GM21786 (cell line): Measurements from ENCODE around the gene ROBO2.
"Not testable (repeated sequence)": the region's sequence is repeated elsewhere in the genome, so short reads cannot be mapped to it uniquely, and the experiment has no call there.

Source experiments
- ATAC-seq: cut with Tn5 transposase; IDR thresholded peaks from one replicate; pipeline ENCODE4 v1.9.1; 2021; ENCODE audit not compliant: unreplicated experiment

ROBO2 gene

DNA sequence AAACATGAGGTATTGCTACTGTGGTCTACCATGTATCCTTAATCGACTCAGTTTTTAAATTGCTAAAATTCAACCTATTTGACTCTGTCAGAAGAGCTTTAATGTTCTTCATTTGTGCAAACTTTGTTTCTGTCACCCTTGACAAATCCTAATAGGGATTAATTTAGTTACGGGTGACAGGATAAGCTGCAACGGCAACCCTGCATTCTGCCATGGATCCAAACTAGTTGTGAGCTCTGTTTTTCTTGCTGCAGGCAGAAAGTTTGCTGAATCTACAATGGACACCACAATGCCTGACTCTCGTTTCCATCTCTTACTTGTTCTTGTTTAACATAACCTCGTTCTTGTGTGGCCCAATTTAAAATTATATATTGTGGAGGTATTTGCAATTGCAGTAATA lies 352.3 kb downstream of the ROBO2 start:
- ATAC-seq = no peak

DNA sequence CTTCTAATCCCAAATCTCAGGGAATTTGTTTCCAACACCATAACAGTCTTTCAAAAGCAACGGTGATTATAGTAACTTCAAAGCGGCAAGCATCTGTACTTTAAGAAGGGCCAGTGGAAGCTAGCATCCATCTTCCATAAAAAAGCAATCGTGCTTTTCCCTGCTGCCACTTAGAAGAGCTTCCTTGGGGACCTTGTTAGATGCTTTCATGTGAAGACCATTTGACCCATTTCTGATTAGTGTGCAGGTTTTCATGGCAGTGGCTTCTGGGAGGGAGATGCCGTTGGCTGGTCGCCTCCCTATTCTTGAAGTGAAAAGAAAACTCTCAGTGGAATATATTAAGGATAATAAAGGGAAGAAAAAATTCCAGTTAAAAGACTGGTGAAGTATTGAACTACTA lies 354.1 kb downstream of the ROBO2 start:
- no peak for ATAC-seq

GRCh38 chr3:77404871-77405270 lies 365.0 kb downstream of the ROBO2 start:
- no peak for ATAC-seq

- ATAC-seq = no peak
Observed at GRCh38 chr3:77407441-77407840, 367.5 kb downstream of the ROBO2 start.

- not testable (repeated sequence) for ATAC-seq
Observed at GRCh38 chr3:77410334-77410733, 370.4 kb downstream of the ROBO2 start.

- ATAC-seq = no peak
Observed at GRCh38 chr3:77411334-77411733, 371.4 kb downstream of the ROBO2 start.

DNA sequence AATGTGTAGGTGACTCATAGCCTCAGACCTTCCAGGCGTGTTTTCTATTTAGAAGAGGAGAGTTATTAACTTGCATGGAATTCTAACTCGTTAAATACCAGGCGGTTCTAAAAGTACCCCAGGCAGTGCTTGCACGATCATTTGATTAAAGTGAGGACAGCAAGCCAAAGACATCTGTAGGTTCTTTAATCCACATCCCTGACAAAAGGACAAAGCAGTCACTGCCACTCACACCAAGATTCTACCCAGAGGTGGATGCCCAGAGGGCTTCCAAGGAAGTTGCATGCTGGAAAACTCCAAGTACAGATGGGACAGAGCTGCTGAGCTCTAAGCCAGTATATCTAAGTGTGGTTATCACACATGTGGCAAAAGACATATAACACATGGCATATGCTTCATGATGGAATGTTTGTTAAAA lies 372.1 kb downstream of the ROBO2 start:
- ATAC-seq = no peak

DNA sequence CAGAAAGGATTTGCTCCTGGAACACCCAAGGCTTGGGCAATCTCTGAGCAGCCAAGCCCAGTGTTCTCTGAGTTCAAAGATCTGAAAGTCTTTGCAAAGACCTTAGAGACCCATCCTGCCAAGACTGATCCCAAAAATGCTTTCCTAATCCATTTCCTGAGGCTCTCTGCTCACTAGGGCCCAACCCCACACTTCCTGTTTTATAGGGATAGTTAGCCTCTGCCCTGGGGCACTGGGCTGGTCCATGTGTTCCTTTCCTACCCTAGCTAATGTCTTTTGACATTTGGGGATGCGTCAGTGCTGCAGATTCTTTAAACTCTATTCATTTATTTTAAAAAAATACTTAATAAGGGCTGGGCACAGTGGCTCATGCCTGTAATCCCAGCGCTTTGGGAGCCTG lies 372.7 kb downstream of the ROBO2 start:
- ATAC-seq = no peak

- ATAC-seq = no peak
Observed at GRCh38 chr3:77414881-77415280, 375.0 kb downstream of the ROBO2 start.

GRCh38 chr3:77420336-77420735 lies 380.4 kb downstream of the ROBO2 start:
- no peak for ATAC-seq

DNA sequence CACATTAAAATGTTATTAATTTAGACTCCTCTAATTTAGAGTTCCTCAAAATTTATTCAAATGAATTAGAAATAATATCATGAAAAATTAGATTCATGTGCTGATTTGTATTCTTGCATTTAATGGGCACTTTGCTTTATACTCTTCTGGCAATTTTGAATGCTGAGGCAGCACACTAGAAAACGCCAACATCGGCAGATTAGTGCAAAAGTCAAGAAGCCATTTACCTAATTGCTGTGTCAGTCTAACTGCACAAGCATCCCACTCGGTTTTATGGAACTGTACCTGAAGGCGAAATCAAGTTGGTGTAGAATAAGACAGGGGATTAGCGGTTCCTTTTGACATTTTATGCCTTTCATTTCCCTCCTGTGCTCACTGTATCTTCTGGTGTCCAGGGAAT lies 382.0 kb downstream of the ROBO2 start:
- ATAC-seq = no peak

GRCh38 chr3:77426531-77426930 lies 386.6 kb downstream of the ROBO2 start:
- ATAC-seq = no peak

GRCh38 chr3:77427528-77427927 lies 387.6 kb downstream of the ROBO2 start:
- no peak for ATAC-seq

GRCh38 chr3:77436908-77437307 lies 397.0 kb downstream of the ROBO2 start:
- no peak for ATAC-seq

GRCh38 chr3:77446084-77446483 lies 406.2 kb downstream of the ROBO2 start:
- no peak for ATAC-seq

- ATAC-seq = no peak
Observed at GRCh38 chr3:77446761-77447160, 406.9 kb downstream of the ROBO2 start.

GRCh38 chr3:77449459-77450350 lies 409.8 kb downstream of the ROBO2 start:
- no peak for ATAC-seq

- no peak for ATAC-seq
Observed at GRCh38 chr3:77456431-77456830, 416.5 kb downstream of the ROBO2 start.

GRCh38 chr3:77456906-77457305 lies 417.0 kb downstream of the ROBO2 start:
- ATAC-seq = no peak

DNA sequence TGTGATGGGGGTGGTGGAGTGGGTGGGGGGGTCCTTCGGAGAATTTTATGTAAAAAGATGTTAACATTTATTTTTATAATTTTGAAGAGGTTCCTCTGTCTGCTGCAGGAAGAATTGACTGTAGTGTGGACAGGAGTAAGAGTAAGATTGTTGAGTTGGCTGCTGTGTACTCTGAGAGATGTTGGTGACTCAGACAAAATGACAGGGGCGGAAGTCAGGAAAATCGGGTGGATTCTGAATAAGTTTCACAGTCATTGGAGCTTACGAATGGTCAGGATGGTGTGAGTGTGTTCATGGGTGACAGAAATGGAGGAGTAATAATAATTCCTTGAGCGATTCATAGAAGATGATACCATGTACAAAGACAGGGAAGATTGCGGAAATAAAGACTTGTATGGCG lies 420.0 kb downstream of the ROBO2 start:
- ATAC-seq = no peak

GRCh38 chr3:77460326-77460725 lies 420.4 kb downstream of the ROBO2 start:
- ATAC-seq = no peak

GRCh38 chr3:77462951-77463350 lies 423.1 kb downstream of the ROBO2 start:
- ATAC-seq = no peak

GRCh38 chr3:77464111-77464688 lies 424.3 kb downstream of the ROBO2 start:
- ATAC-seq = no peak
